HepG2 (cell line): ENCODE measurements around the gene KLRG1. TPM values are rescaled to one million over a fixed set of nuclear protein-coding genes. Genes with fewer than 3 reads are reported as not detected.

Experiments
- ATAC-seq: fragments of 200-7000 bp; cut with Tn5 transposase; 3 replicates; pipeline ENCODE4 v1.9.1; 2020; ENCODE audit warnings: mild to moderate bottlenecking, moderate library complexity
- BruUV-seq: library from RNA; stranded (reverse); fragments of 400-500 nt; replicated peaks from 2 replicates; lab custom pipeline; 2021; lab: Mats Ljungman, UMichigan
- CTCF ChIA-PET: fragments of 300-600 bp; formaldehyde crosslinking; extraction: SDS; loops from one replicate; lab custom pipeline; 2021; ENCODE audit warnings: low total read pairs, inconsistent platforms, low intra/inter-chr PET ratio; lab: Yijun Ruan, JAX
- POLR2A ChIA-PET: fragments of 350-600 bp; sonication (Branson Sonifier 250); formaldehyde crosslinking; loops from one replicate; lab custom pipeline; 2020; ENCODE audit warnings: antibody characterized with exemption, inconsistent platforms; lab: Yijun Ruan, JAX
- DNase-seq: peaks from one replicate; pipeline ENCODE4 v3.0.0-alpha.2; 2015; ENCODE audit warnings: low spot score
- FAIRE-seq: peaks from 3 replicates; lab custom pipeline; 2011; peaks lifted over from hg19 to GRCh38; lab: Jason Lieb, UNC
- H2AFZ ChIP-seq: one replicate; pipeline ENCODE4 v1.6.1; 2011; ENCODE audit warnings: low read length, inconsistent platforms
- H3K27ac ChIP-seq: fragments of 300-600 bp; 3 replicates; pipeline ENCODE4 v1.8.0; 2011; ENCODE audit warnings: mixed run types, mild to moderate bottlenecking, mixed read lengths, low read length, inconsistent platforms; ENCODE audit not compliant: insufficient read depth; ENCODE audit errors: extremely low read length
- H3K27me3 ChIP-seq, 2 experiments: fragments of 200-600 bp in 1 of 2; 2 replicates in 1 of 2; 3 replicates in 1 of 2; pipeline versions ENCODE4 v1.6.0 to v1.8.0; 2011; ENCODE audit warnings: low read length in 2 of 2, mild to moderate bottlenecking in 2 of 2, moderate library complexity in 2 of 2, inconsistent platforms in 1 of 2; ENCODE audit not compliant: insufficient read depth in 2 of 2, control insufficient read depth in 1 of 2
- H3K36me3 ChIP-seq, 2 experiments: fragments of 200-600 bp in 1 of 2; replicated peaks in 1 of 2; 2 replicates in 1 of 2; 3 replicates in 1 of 2; pipeline versions ENCODE4 v1.5.1 to v1.8.0; 2011; ENCODE audit warnings: low read length in 2 of 2, inconsistent platforms in 1 of 2; ENCODE audit not compliant: insufficient read depth in 2 of 2, control insufficient read depth in 1 of 2
- H3K4me1 ChIP-seq: 2 replicates; pipeline ENCODE4 v1.5.1; 2012; ENCODE audit warnings: low read length, inconsistent platforms; ENCODE audit not compliant: insufficient read depth
- H3K4me2 ChIP-seq: 2 replicates; pipeline ENCODE4 v1.6.0; 2011; ENCODE audit warnings: low read depth, low read length, inconsistent platforms
- H3K4me3 ChIP-seq, 3 experiments: fragments of 200-600 bp in 1 of 3; sonication (generic), shearing (Covaris generic) in 1 of 3; replicated peaks in 1 of 3; 2 replicates each; pipeline ENCODE4 v1.5.1; 2011 to 2016; ENCODE audit warnings: low read length in 3 of 3, inconsistent platforms in 2 of 3, low read depth in 2 of 3, mild to moderate bottlenecking in 2 of 3, control low read depth in 1 of 3, mixed read lengths in 1 of 3; ENCODE audit not compliant: insufficient read depth in 1 of 3
- H3K79me2 ChIP-seq: one replicate; pipeline ENCODE4 v1.6.1; 2011; ENCODE audit warnings: low read length, inconsistent platforms; ENCODE audit not compliant: insufficient read depth
- H3K9ac ChIP-seq: 2 replicates; pipeline ENCODE4 v1.6.0; 2011; ENCODE audit warnings: mild to moderate bottlenecking, low read depth, low read length, inconsistent platforms; ENCODE audit not compliant: insufficient read depth
- H3K9me3 ChIP-seq: 2 replicates; pipeline ENCODE4 v1.5.1; 2012; ENCODE audit warnings: mild to moderate bottlenecking, low read length
- H4K20me1 ChIP-seq: 2 replicates; pipeline ENCODE4 v1.6.0; 2011; ENCODE audit warnings: inconsistent platforms, mild to moderate bottlenecking, low read length, moderate library complexity; ENCODE audit not compliant: insufficient read depth
- ARHGAP35 ChIP-seq: sonication (generic); formaldehyde crosslinking; IDR thresholded peaks from 2 replicates; pipeline ENCODE4 v1.9.0; 2022; ENCODE audit warnings: mild to moderate bottlenecking, inconsistent platforms, moderate library complexity, missing genetic modification reagents, borderline replicate concordance
- ZNF10 ChIP-seq: sonication (generic); formaldehyde crosslinking; IDR thresholded peaks from 2 replicates; pipeline ENCODE4 v1.4.0; 2020; ENCODE audit warnings: mild to moderate bottlenecking, low read depth, missing genetic modification reagents, borderline replicate concordance
- ZNF20 ChIP-seq: sonication (generic); formaldehyde crosslinking; IDR thresholded peaks from 2 replicates; pipeline ENCODE4 v1.4.0; 2020; ENCODE audit warnings: mild to moderate bottlenecking, moderate library complexity, missing genetic modification reagents
- ZNF7 ChIP-seq: IDR thresholded peaks from 2 replicates; pipeline ENCODE4 v1.6.1; 2016; ENCODE audit warnings: missing biosample characterization, missing genetic modification reagents
- in situ Hi-C: cut with HindIII; loops from 2 replicates; pipeline ENCODE4 v1.10.0; 2017; ENCODE audit warnings: low pct_unique_long_range_greater_than_20kb; ENCODE audit not compliant: extremely low pct_ligation_motif_present
- intact Hi-C: fragments of 100-400 bp; cut with micrococcal nuclease; formaldehyde crosslinking; loops from one replicate; pipeline ENCODE4 v1.10.0; 2022; ENCODE audit not compliant: unreplicated experiment
- polyA plus RNA-seq, 8 experiments: library from polyadenylated mRNA; depleted of rRNA in 3 of 8; stranded (reverse) in 7 of 8; unstranded in 1 of 8; fragments of >200 nt; fragmentation: Illumina TruSeq in 4 of 8; extraction: Trizol in 4 of 8; gene quantifications; 2 replicates each; pipeline versions ENCODE4 v1.2.1 to v1.2.3, GENCODE V29; 2011 to 2016; ENCODE audit warnings: low read depth in 4 of 8, missing spikeins in 1 of 8, mixed read lengths in 1 of 8; ENCODE audit not compliant: insufficient read depth in 1 of 8
- total RNA-seq, 5 experiments: library from RNA; depleted of rRNA; stranded (reverse); fragments of >200 nt; fragmentation: Illumina TruSeq; extraction: Trizol; gene quantifications; 2 replicates each; pipeline ENCODE4 v1.2.3, GENCODE V29; 2016; ENCODE audit warnings: low read depth in 1 of 5
- TF ChIP-seq, protein P1 (sequence below): sonication (generic); formaldehyde crosslinking; IDR thresholded peaks from 2 replicates; pipeline ENCODE4 v1.9.0; 2021; ENCODE audit warnings: missing genetic modification reagents, mild to moderate bottlenecking, borderline replicate concordance
- TF ChIP-seq, protein P2 (sequence below), 2 experiments: sonication (generic) in 1 of 2; formaldehyde crosslinking in 1 of 2; IDR thresholded peaks; 2 replicates each; pipeline versions ENCODE4 v1.4.0 to v1.6.1; 2016 to 2020; ENCODE audit warnings: borderline replicate concordance in 1 of 2, low read depth in 1 of 2, mild to moderate bottlenecking in 1 of 2, missing genetic modification reagents in 1 of 2

Gene KLRG1
- total and polyA plus RNA-seq, 2 of the 13 experiments (the other 11 are each of a cell fraction or from before 2014, with no cell fraction given), result 1.2 to 1.7 TPM

DNA sequence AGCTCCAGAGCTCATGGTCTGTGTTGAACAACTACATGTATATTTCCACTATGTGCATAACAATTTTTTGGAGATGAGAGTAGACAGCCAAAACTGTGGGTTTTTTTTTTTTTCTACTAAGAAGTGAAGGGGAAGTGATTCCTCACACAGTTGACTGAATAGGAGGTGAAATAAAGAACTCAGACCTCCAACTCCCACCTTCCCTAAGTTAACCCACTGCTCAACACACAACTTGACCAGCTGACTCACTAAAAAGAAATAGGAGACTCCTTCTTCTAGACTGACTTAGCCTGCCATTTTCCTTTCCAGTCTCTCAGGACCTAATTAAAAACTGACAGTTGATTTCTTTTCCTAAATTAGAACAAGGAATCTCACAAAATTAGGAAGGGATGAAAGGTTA, 41.6 kb upstream of the KLRG1 start:
- H3K36me3 ChIP-seq, result peaks cover 9 to 32% of the 10 kb centered on the region in 2 experiments
- H3K27ac ChIP-seq, result peak overlapping the region; percentile 5
- peaks cover 30% of the 10 kb centered on the region for H3K4me1 ChIP-seq
- POLR2A ChIA-PET, result no interaction called here
- no peaks in the 10 kb centered on the region; a peak in 1 of 5 replicates for H3K27me3 ChIP-seq
- DNase-seq (no peak), ATAC-seq (no peak), FAIRE-seq (no peak)
- BruUV-seq, result no TSS peak
- TF ChIP-seq, protein P1, sequence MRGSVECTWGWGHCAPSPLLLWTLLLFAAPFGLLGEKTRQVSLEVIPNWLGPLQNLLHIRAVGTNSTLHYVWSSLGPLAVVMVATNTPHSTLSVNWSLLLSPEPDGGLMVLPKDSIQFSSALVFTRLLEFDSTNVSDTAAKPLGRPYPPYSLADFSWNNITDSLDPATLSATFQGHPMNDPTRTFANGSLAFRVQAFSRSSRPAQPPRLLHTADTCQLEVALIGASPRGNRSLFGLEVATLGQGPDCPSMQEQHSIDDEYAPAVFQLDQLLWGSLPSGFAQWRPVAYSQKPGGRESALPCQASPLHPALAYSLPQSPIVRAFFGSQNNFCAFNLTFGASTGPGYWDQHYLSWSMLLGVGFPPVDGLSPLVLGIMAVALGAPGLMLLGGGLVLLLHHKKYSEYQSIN (CRISPR knock-in tag), result no peak
- no peak for TF ChIP-seq ZNF10
- no peak for TF ChIP-seq ARHGAP35 (CRISPR knock-in tag)
- TF ChIP-seq, protein P2, sequence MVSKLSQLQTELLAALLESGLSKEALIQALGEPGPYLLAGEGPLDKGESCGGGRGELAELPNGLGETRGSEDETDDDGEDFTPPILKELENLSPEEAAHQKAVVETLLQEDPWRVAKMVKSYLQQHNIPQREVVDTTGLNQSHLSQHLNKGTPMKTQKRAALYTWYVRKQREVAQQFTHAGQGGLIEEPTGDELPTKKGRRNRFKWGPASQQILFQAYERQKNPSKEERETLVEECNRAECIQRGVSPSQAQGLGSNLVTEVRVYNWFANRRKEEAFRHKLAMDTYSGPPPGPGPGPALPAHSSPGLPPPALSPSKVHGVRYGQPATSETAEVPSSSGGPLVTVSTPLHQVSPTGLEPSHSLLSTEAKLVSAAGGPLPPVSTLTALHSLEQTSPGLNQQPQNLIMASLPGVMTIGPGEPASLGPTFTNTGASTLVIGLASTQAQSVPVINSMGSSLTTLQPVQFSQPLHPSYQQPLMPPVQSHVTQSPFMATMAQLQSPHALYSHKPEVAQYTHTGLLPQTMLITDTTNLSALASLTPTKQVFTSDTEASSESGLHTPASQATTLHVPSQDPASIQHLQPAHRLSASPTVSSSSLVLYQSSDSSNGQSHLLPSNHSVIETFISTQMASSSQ (IDR thresholded peaks at IDR 0.05; ENCODE audit: low read depth), result no peak
- TF ChIP-seq, protein P2 (CRISPR knock-in tag; IDR thresholded peaks at IDR 0.05; ENCODE audit: borderline replicate concordance), result no peak
- TF ChIP-seq ZNF20, result no peak
- no peak for TF ChIP-seq ZNF7 (CRISPR knock-in tag)
- no peaks in the 10 kb centered on the region; the same call in 1 of the 2 replicates for H3K9me3 ChIP-seq
- intact Hi-C loops, result loop anchor here (5.0 kb wide), 1 partner anchor 35 kb away; the partner anchor contains the start of gene PHC1
- peak overlapping the region; percentile 90 for H3K4me2 ChIP-seq
- peaks cover 37% of the 10 kb centered on the region for H3K79me2 ChIP-seq
- in situ Hi-C loops, result loop anchor here (25.0 kb wide), 1 partner anchor 90 kb away; no protein-coding TSS in a partner anchor
- H4K20me1 ChIP-seq, result no peaks in the 10 kb centered on the region
- H2AFZ ChIP-seq, result no peak overlapping the region
- H3K9ac ChIP-seq, result no peak overlapping the region
- CTCF ChIA-PET, result no interaction called here
- H3K4me3 ChIP-seq, result peak overlapping the region in 2 of 3 experiments; percentile 81 to 89; a peak in 2 of 6 replicates
